NCI-H2196 (cell line): ENCODE measurements around the gene MAP4.
"Not testable (repeated sequence)": the region's sequence is repeated elsewhere in the genome, so short reads cannot be mapped to it uniquely, and the experiment has no call there.

ENCODE experiments used
- DNase-seq: peaks from one replicate; lab custom pipeline; 2025; ENCODE audit not compliant: unreplicated experiment; lab: John Stamatoyannopoulos, UW

The MAP4 gene

GRCh38 chr3:47897954-47898353, 118.3 kb downstream of the MAP4 start:
- DNase-seq = no peak

- DNase-seq = no peak
Observed at GRCh38 chr3:47896736-47897135, 119.5 kb downstream of the MAP4 start.

GRCh38 chr3:47895241-47895640, 121.0 kb downstream of the MAP4 start:
- no peak for DNase-seq

- no peak for DNase-seq
Observed at GRCh38 chr3:47892286-47893040, 123.8 kb downstream of the MAP4 start.

- DNase-seq = no peak
Observed at GRCh38 chr3:47891613-47892005, 124.6 kb downstream of the MAP4 start.

GRCh38 chr3:47890828-47891612, 125.2 kb downstream of the MAP4 start:
- DNase-seq = no peak

- no peak for DNase-seq
Observed at GRCh38 chr3:47890126-47890827, 125.9 kb downstream of the MAP4 start.

- no peak for DNase-seq
Observed at GRCh38 chr3:47888986-47889757, 127.0 kb downstream of the MAP4 start.

GRCh38 chr3:47887991-47888390, 128.2 kb downstream of the MAP4 start:
- not testable (repeated sequence) for DNase-seq

- no peak for DNase-seq
Observed at GRCh38 chr3:47885168-47885567, 131.0 kb downstream of the MAP4 start.

GRCh38 chr3:47884603-47885002, 131.6 kb downstream of the MAP4 start:
- no peak for DNase-seq

GRCh38 chr3:47882338-47882737, 133.9 kb downstream of the MAP4 start:
- no peak for DNase-seq

- no peak for DNase-seq
Observed at GRCh38 chr3:47877719-47878118, 138.5 kb downstream of the MAP4 start.

- DNase-seq = no peak
Observed at GRCh38 chr3:47877290-47877689, 138.9 kb downstream of the MAP4 start.

GRCh38 chr3:47874913-47875312, 141.3 kb downstream of the MAP4 start:
- no peak for DNase-seq

GRCh38 chr3:47874438-47874837, 141.8 kb downstream of the MAP4 start:
- DNase-seq = no peak

GRCh38 chr3:47872916-47873315, 143.3 kb downstream of the MAP4 start:
- DNase-seq = no peak

- no peak for DNase-seq
Observed at GRCh38 chr3:47871389-47871788, 144.8 kb downstream of the MAP4 start.

- no peak for DNase-seq
Observed at GRCh38 chr3:47870702-47871260, 145.4 kb downstream of the MAP4 start.

- DNase-seq = no peak
Observed at GRCh38 chr3:47870156-47870555, 146.1 kb downstream of the MAP4 start.

GRCh38 chr3:47868306-47868705, 147.9 kb downstream of the MAP4 start:
- no peak for DNase-seq
